ENCODE measurements around the gene AGPAT4. TPM values are rescaled to one million over a fixed set of nuclear protein-coding genes. Genes with fewer than 3 reads are reported as not detected.

AGPAT4 gene
- total RNA-seq, 4 donors from 2014 or later: 0.36 to 0.61 (median 0.53) TPM

- H3K4me3 ChIP-seq: no peak overlapping the region
- no peak overlapping the region for H3K27ac ChIP-seq
- TF ChIP-seq POLR2A (IDR thresholded peaks at IDR 0.05): no peak
- no peak for TF ChIP-seq CTCF (IDR thresholded peaks at IDR 0.05 in 4 of 5, conservative IDR thresholded peaks at IDR 0.05 in 1 of 5)
- DNase-seq (no peak), ATAC-seq (no peak)
- intact Hi-C loops (cut with DNase I; ENCODE audit: low total_unique reads) (no loop called here), in situ Hi-C loops (cut with MboI; ENCODE audit: low sequenced_read_pairs in 4 of 4) (no loop called here)
- H3K27me3 ChIP-seq: no peaks in the 10 kb centered on the region
- no peaks in the 10 kb centered on the region for H3K4me1 ChIP-seq
- H3K36me3 ChIP-seq: no peaks in the 10 kb centered on the region
- H3K9me3 ChIP-seq: no peaks in the 10 kb centered on the region
Measured at GRCh38 chr6:161284653-161285052, 10.8 kb upstream of the AGPAT4 start.

GRCh38 chr6:161281092-161281491, 7.2 kb upstream of the AGPAT4 start:
- TF ChIP-seq CTCF (IDR thresholded peaks at IDR 0.05 in 4 of 5, conservative IDR thresholded peaks at IDR 0.05 in 1 of 5) (no peak), POLR2A (IDR thresholded peaks at IDR 0.05) (no peak)
- DNase-seq (no peak), ATAC-seq (no peak)
- Histone ChIP-seq H3K9me3 (no peaks in the 10 kb centered on the region), H3K27me3 (no peaks in the 10 kb centered on the region), H3K4me1 (no peaks in the 10 kb centered on the region), H3K27ac (no peak overlapping the region), H3K4me3 (no peak overlapping the region), H3K36me3 (no peaks in the 10 kb centered on the region)
- intact Hi-C loops (cut with DNase I; ENCODE audit: low total_unique reads): no loop called here
- in situ Hi-C loops (cut with MboI; ENCODE audit: low sequenced_read_pairs in 4 of 4): no loop called here

- ATAC-seq: no peak
- DNase-seq: no peak
- in situ Hi-C loops (cut with MboI; ENCODE audit: low sequenced_read_pairs in 4 of 4): no loop called here
Measured at GRCh38 chr6:161279677-161280415, 6.0 kb upstream of the AGPAT4 start.

GRCh38 chr6:161276605-161277155, 2.8 kb upstream of the AGPAT4 start:
- TF ChIP-seq POLR2A (IDR thresholded peaks at IDR 0.05) (no peak), CTCF (IDR thresholded peaks at IDR 0.05 in 4 of 5, conservative IDR thresholded peaks at IDR 0.05 in 1 of 5) (no peak)
- DNase-seq (no peak), ATAC-seq (no peak)
- no peak overlapping the region for H3K4me3 ChIP-seq
- peaks cover 0 to 10% of the 10 kb centered on the region in 2 donors for H3K4me1 ChIP-seq
- H3K9me3 ChIP-seq: no peaks in the 10 kb centered on the region
- H3K27me3 ChIP-seq: peaks cover 0 to 7% (median 3%) of the 10 kb centered on the region in 3 donors
- in situ Hi-C loops (cut with MboI; ENCODE audit: low sequenced_read_pairs in 4 of 4): no loop called here
- H3K36me3 ChIP-seq: no peaks in the 10 kb centered on the region
- intact Hi-C loops (cut with DNase I; ENCODE audit: low total_unique reads): no loop called here
- no peak overlapping the region for H3K27ac ChIP-seq

More at GRCh38 chr6:161279677-161280415, 6.0 kb upstream of the AGPAT4 start:
- Histone ChIP-seq H3K9me3 (no peaks in the 10 kb centered on the region), H3K27me3 (peaks cover 0 to 3% (median 0%) of the 10 kb centered on the region in 3 donors), H3K4me3 (no peak overlapping the region), H3K27ac (no peak overlapping the region), H3K36me3 (no peaks in the 10 kb centered on the region), H3K4me1 (no peaks in the 10 kb centered on the region)
- TF ChIP-seq POLR2A (IDR thresholded peaks at IDR 0.05) (no peak), CTCF (IDR thresholded peaks at IDR 0.05 in 4 of 5, conservative IDR thresholded peaks at IDR 0.05 in 1 of 5) (no peak)
- intact Hi-C loops (cut with DNase I; ENCODE audit: low total_unique reads): no loop called here
